Upper lobe of left lung (tissue), 6 donors: Measurements from ENCODE around the gene SQOR. TPM values are rescaled to one million over a fixed set of nuclear protein-coding genes. Genes with fewer than 3 reads are reported as not detected.

Experiments used
- ATAC-seq, 2 donors: fragments of 200-7000 bp; cut with Tn5 transposase; one replicate each; pipeline ENCODE4 v1.9.1; 2022; ENCODE audit warnings: mild to moderate bottlenecking in 2 of 2, moderate library complexity in 2 of 2; ENCODE audit not compliant: low FRiP score in 2 of 2
- DNase-seq, 2 donors: peaks; one replicate each; pipeline ENCODE4 v3.0.0-alpha.2; 2019 to 2020
- H3K27ac ChIP-seq, 4 donors: fragments of 200-600 bp; sonication (generic); one replicate each; pipeline ENCODE4 v1.5.1; 2016 to 2019
- H3K27me3 ChIP-seq, 4 donors: fragments of 200-600 bp; sonication (generic); one replicate each; pipeline ENCODE4 v1.5.1; 2017 to 2019
- H3K36me3 ChIP-seq, 4 donors: fragments of 200-600 bp; sonication (generic); one replicate each; pipeline ENCODE4 v1.5.1; 2016 to 2019
- H3K4me1 ChIP-seq, 4 donors: fragments of 200-600 bp; sonication (generic); one replicate each; pipeline ENCODE4 v1.5.1; 2018 to 2019
- H3K4me3 ChIP-seq, 4 donors: fragments of 200-600 bp; sonication (generic); one replicate each; pipeline ENCODE4 v1.5.1; 2017 to 2019; ENCODE audit warnings: mild to moderate bottlenecking in 2 of 4, moderate library complexity in 1 of 4
- H3K9me3 ChIP-seq, 4 donors: fragments of 200-600 bp; sonication (generic); one replicate each; pipeline ENCODE4 v1.5.1; 2018 to 2019
- EP300 ChIP-seq, 4 donors: sonication (generic); formaldehyde crosslinking; IDR thresholded peaks; one replicate each; pipeline ENCODE4 v1.5.1; 2017; ENCODE audit warnings: antibody characterized with exemption in 4 of 4, control low read depth in 2 of 4
- POLR2A ChIP-seq, 4 donors: fragments of 450-650 bp; IDR thresholded peaks; one replicate each; pipeline ENCODE4 v1.5.1; 2016 to 2017; ENCODE audit warnings: antibody characterized with exemption in 4 of 4, mild to moderate bottlenecking in 2 of 4
- POLR2AphosphoS5 ChIP-seq, 2 donors: sonication (generic); formaldehyde crosslinking; IDR thresholded peaks; one replicate each; pipeline ENCODE4 v1.5.1; 2017; ENCODE audit warnings: antibody characterized with exemption in 2 of 2
- WGBS, 2 donors: methylation state at CpG; one replicate each; pipeline ENCODE4 v1.1.5; 2017 to 2018; 5-methylcytosine and 5-hydroxymethylcytosine counted together
- total RNA-seq, 6 donors: library from RNA; depleted of rRNA in 4 of 6; stranded (reverse); fragments of >200 nt in 4 of 6; gene quantifications; one replicate each; pipeline versions ENCODE4 v1.1.0 to v1.2.1, GENCODE V29; 2016 to 2021
- TF ChIP-seq, protein P1 (sequence below), 6 experiments: fragments of 450-650 bp in 4 of 6; fragments of 200-600 bp in 2 of 6; sonication (generic) in 2 of 6; IDR thresholded peaks; one replicate each; pipeline ENCODE4 v1.5.1; 2016 to 2019; ENCODE audit warnings: antibody characterized with exemption in 6 of 6
- donor health status: DM: no; HTN: no; CAD: no; lungs with moderate emphysema.
- donor health status: DM: no; HTN: yes; CAD: no; lungs with severe emphysema.

The SQOR gene
- total RNA-seq, 6 donors from 2014 or later: 74.7 to 181 (median 110) TPM

DNA sequence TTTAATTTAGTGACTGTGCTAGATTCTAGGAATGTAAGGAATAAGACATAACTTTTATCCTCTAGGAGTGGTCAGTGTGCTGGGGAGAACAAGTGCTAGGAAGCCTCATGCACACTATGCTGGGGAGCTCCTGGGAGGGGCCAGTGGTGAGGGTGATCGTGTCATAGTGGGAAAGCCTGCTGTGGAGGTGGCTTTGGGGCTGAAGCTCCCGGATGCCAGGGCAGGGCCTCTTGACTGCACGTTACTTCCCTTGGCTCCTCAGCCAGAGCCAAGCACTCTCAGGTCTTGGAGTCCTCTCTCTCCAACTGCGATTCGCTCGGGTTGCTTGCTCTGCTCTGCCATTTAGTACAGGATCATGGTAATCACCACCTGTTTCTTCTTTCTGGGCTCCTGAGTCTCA lies 33.6 kb downstream of the SQOR start:
- Histone ChIP-seq H3K4me3 (no peak overlapping the region), H3K27ac (no peak overlapping the region), H3K27me3 (no peaks in the 10 kb centered on the region), H3K4me1 (peaks cover 11 to 25% (median 13%) of the 10 kb centered on the region in 4 donors), H3K36me3 (peaks cover 13 to 76% (median 37%) of the 10 kb centered on the region in 4 donors), H3K9me3 (no peaks in the 10 kb centered on the region)
- DNase-seq (peak in 1 of 2 donors; percentile 57), ATAC-seq (peak in 1 of 2 donors; percentile 58)
- 71 to 89% methylated on average over 6 of the region's 6 CpGs for WGBS, 2 donors
- TF ChIP-seq, protein P1, sequence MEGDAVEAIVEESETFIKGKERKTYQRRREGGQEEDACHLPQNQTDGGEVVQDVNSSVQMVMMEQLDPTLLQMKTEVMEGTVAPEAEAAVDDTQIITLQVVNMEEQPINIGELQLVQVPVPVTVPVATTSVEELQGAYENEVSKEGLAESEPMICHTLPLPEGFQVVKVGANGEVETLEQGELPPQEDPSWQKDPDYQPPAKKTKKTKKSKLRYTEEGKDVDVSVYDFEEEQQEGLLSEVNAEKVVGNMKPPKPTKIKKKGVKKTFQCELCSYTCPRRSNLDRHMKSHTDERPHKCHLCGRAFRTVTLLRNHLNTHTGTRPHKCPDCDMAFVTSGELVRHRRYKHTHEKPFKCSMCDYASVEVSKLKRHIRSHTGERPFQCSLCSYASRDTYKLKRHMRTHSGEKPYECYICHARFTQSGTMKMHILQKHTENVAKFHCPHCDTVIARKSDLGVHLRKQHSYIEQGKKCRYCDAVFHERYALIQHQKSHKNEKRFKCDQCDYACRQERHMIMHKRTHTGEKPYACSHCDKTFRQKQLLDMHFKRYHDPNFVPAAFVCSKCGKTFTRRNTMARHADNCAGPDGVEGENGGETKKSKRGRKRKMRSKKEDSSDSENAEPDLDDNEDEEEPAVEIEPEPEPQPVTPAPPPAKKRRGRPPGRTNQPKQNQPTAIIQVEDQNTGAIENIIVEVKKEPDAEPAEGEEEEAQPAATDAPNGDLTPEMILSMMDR (IDR thresholded peaks at IDR 0.05): no peak
- TF ChIP-seq POLR2AphosphoS5 (IDR thresholded peaks at IDR 0.05) (no peak), EP300 (IDR thresholded peaks at IDR 0.05) (no peak), POLR2A (IDR thresholded peaks at IDR 0.05) (no peak)

DNA sequence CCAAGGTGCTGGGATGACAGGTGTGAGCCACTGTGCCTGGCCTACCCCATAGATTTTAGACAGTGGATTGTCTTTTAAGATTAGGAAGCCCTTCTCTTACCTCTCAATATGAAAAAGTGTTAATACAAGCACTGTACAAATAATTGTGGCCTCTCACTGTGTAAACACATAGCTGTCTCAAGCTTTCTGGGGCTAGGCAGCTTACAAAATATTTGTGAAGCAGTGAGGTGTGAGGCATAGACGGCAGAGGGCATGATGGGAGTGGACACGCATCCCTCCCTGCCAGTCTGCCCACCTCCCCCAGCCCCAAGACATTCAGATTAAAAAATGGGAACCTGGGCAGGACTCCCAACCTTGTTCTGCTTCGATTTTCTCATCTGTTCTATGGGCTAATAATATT lies 34.6 kb downstream of the SQOR start:
- ATAC-seq: peak in 1 of 2 donors; percentile 69
- DNase-seq: no peak
- Histone ChIP-seq H3K4me1 (peaks cover 11 to 25% (median 13%) of the 10 kb centered on the region in 4 donors), H3K27me3 (no peaks in the 10 kb centered on the region), H3K27ac (no peak overlapping the region), H3K9me3 (no peaks in the 10 kb centered on the region), H3K36me3 (peaks cover 23 to 77% (median 44%) of the 10 kb centered on the region in 4 donors), H3K4me3 (no peak overlapping the region)
- 58 to 78% methylated on average over 3 of the region's 3 CpGs for WGBS, 2 donors
- TF ChIP-seq, protein P1 (IDR thresholded peaks at IDR 0.05): no peak
- TF ChIP-seq POLR2A (IDR thresholded peaks at IDR 0.05) (no peak), POLR2AphosphoS5 (IDR thresholded peaks at IDR 0.05) (no peak), EP300 (IDR thresholded peaks at IDR 0.05) (no peak)

DNA sequence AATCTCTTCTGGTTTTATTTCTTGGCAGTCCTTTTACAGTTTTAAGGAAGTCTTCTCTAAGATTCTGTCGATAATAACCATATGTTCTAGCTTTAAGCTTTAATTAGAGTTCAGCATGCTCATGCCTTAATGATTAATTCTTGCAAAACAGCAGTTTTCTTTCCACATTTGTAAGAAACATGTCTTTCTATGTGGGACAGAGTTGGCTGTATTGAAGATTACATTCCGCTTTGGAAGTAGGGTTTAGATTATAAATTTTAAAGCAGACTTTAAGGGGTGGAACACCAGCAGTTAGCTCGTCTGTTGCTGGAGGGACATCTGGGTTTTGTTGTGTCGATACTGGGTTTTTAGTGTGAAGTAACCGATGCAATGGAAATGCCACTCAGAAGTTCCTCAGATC lies 35.3 kb downstream of the SQOR start:
- no peak for DNase-seq
- H3K27ac ChIP-seq: no peak overlapping the region
- H3K9me3 ChIP-seq: no peaks in the 10 kb centered on the region
- no peak overlapping the region for H3K4me3 ChIP-seq
- no peaks in the 10 kb centered on the region for H3K27me3 ChIP-seq
- no peak for ATAC-seq
- peaks cover 27 to 77% (median 45%) of the 10 kb centered on the region in 4 donors for H3K36me3 ChIP-seq
- no peak for TF ChIP-seq EP300 (IDR thresholded peaks at IDR 0.05)
- TF ChIP-seq POLR2AphosphoS5 (IDR thresholded peaks at IDR 0.05): no peak
- TF ChIP-seq, protein P1 (IDR thresholded peaks at IDR 0.05): no peak
- no peak for TF ChIP-seq POLR2A (IDR thresholded peaks at IDR 0.05)
- H3K4me1 ChIP-seq: peaks cover 11 to 25% (median 13%) of the 10 kb centered on the region in 4 donors
- 81 to 90% methylated on average over 5 of the region's 5 CpGs for WGBS, 2 donors

DNA sequence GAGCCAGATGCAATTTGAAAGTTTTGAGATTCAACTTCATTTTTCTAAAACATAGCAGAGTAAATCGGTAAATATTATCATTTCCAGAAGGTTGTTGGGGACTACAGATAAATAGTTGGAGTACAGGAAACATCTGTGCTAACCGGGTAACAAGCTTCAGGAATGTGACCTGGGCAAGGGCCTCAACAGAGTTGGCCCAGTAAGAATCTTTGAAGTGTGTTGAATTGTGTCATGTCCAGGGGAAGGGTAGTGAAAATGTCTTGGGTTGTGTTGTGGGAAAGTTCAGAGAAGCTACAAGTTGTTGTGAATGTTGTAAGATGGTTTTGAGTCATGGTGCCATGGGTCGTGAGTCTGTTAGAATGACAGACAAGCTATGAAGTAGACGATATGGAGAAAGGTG lies 35.7 kb downstream of the SQOR start:
- WGBS, 2 donors: 60 to 63% methylated on average over 4 of the region's 4 CpGs
- DNase-seq (no peak), ATAC-seq (no peak)
- no peak for TF ChIP-seq EP300 (IDR thresholded peaks at IDR 0.05)
- TF ChIP-seq POLR2AphosphoS5 (IDR thresholded peaks at IDR 0.05): no peak
- no peak for TF ChIP-seq POLR2A (IDR thresholded peaks at IDR 0.05)
- TF ChIP-seq, protein P1 (IDR thresholded peaks at IDR 0.05): no peak
- H3K4me1 ChIP-seq: peaks cover 11 to 25% (median 13%) of the 10 kb centered on the region in 4 donors
- no peaks in the 10 kb centered on the region for H3K9me3 ChIP-seq
- no peak overlapping the region for H3K4me3 ChIP-seq
- peaks cover 27 to 78% (median 49%) of the 10 kb centered on the region in 4 donors for H3K36me3 ChIP-seq
- H3K27me3 ChIP-seq: no peaks in the 10 kb centered on the region
- H3K27ac ChIP-seq: no peak overlapping the region

DNA sequence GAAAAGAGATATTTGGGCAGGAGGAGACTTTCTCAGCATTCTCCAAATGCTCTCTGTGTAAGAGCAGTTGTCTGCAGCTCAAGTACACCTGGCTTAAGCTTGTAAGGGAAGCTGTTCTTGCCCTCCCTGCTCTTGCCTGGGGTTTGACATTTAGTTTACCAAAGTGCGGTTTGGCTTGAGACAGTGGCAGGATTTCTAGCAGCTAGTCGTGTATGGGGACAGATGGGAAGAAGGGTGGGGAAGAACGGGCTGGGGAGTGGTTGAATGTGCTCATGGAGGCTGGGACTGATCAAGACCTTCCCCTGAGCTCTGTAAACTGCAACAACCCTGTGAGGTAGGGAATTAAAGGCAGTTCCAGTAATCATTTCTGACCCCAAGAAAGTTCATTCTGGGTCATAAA lies 39.8 kb downstream of the SQOR start:
- H3K9me3 ChIP-seq: no peaks in the 10 kb centered on the region
- 78 to 81% methylated on average over 3 of the region's 3 CpGs for WGBS, 2 donors
- H3K27me3 ChIP-seq: no peaks in the 10 kb centered on the region
- H3K36me3 ChIP-seq: peaks cover 37 to 100% (median 65%) of the 10 kb centered on the region in 4 donors
- DNase-seq (no peak), ATAC-seq (no peak)
- H3K4me3 ChIP-seq: no peak overlapping the region
- H3K27ac ChIP-seq: no peak overlapping the region
- no peak for TF ChIP-seq POLR2A (IDR thresholded peaks at IDR 0.05)
- H3K4me1 ChIP-seq: peaks cover under 1 to 10% (median 6%) of the 10 kb centered on the region in 4 donors
